ENCODE results near the gene ZNF232. TPM values are rescaled to one million over a fixed set of nuclear protein-coding genes. Genes with fewer than 3 reads are reported as not detected.
A peak's percentile ranks its signal among the peaks of the same experiment; 100 is the strongest.
"Not testable (repeated sequence)": the region's sequence is repeated elsewhere in the genome, so short reads cannot be mapped to it uniquely, and the experiment has no call there.

ZNF232 gene
- total and polyA plus RNA-seq, 3 experiments from 2014 or later: 5.7 to 22.9 (median 21.8) TPM

GRCh38 chr17:5131799-5132502 lies 20.3 kb upstream of the ZNF232 start:
- H3K4me3 Mint-ChIP-seq; CTCF ChIA-PET; H3K9me3 ChIP-seq (ENCODE audit: low read length); H3K27ac ChIP-seq (ENCODE audit: low read depth, low read length); DNase-seq; H3K9me3 Mint-ChIP-seq; H3K36me3 Mint-ChIP-seq; H3K36me3 ChIP-seq (ENCODE audit: insufficient read depth, low read length); H3K27me3 Mint-ChIP-seq; POLR2A ChIA-PET; H3K4me1 Mint-ChIP-seq; H3K27me3 ChIP-seq (ENCODE audit: insufficient read depth, low read length, poor library complexity, severe bottlenecking); H3K27ac Mint-ChIP-seq; H3K4me3 ChIP-seq (ENCODE audit: low read length); H3K4me1 ChIP-seq (ENCODE audit: insufficient read depth, low read length): not testable (repeated sequence)

- DNase-seq: no peak
- CTCF ChIA-PET: no interaction called here
- POLR2A ChIA-PET: no interaction called here
- Histone ChIP-seq H3K9me3 (ENCODE audit: low read length) (no peaks in the 10 kb centered on the region), H3K4me1 (ENCODE audit: insufficient read depth, low read length) (no peaks in the 10 kb centered on the region), H3K27ac (ENCODE audit: low read depth, low read length) (no peak overlapping the region), H3K27me3 (ENCODE audit: insufficient read depth, low read length, poor library complexity, severe bottlenecking) (no peaks in the 10 kb centered on the region), H3K36me3 (ENCODE audit: insufficient read depth, low read length) (no peaks in the 10 kb centered on the region), H3K4me3 (ENCODE audit: low read length) (no peak overlapping the region)
- Mint-ChIP-seq H3K4me1 (no peaks in the 10 kb centered on the region), H3K4me3 (no peak overlapping the region), H3K9me3 (no peaks in the 10 kb centered on the region), H3K27ac (no peak overlapping the region), H3K36me3 (no peaks in the 10 kb centered on the region), H3K27me3 (peaks cover 2 to 12% of the 10 kb centered on the region in 2 donors)
Measured at GRCh38 chr17:5131146-5131715, 19.6 kb upstream of the ZNF232 start.

- H3K27me3 ChIP-seq (ENCODE audit: insufficient read depth, low read length, poor library complexity, severe bottlenecking); H3K4me1 ChIP-seq (ENCODE audit: insufficient read depth, low read length); H3K27ac ChIP-seq (ENCODE audit: low read depth, low read length); H3K36me3 ChIP-seq (ENCODE audit: insufficient read depth, low read length); H3K4me1 Mint-ChIP-seq; H3K4me3 Mint-ChIP-seq; DNase-seq; H3K9me3 Mint-ChIP-seq; H3K4me3 ChIP-seq (ENCODE audit: low read length); H3K9me3 ChIP-seq (ENCODE audit: low read length); POLR2A ChIA-PET; CTCF ChIA-PET; H3K36me3 Mint-ChIP-seq: not testable (repeated sequence)
- H3K27me3 Mint-ChIP-seq: peaks cover 1 to 16% of the 10 kb centered on the region in 2 donors
- H3K27ac Mint-ChIP-seq: peak overlapping the region in 1 of 8 donors; percentile 72
Measured at GRCh38 chr17:5130687-5131086, 19.0 kb upstream of the ZNF232 start.

- H3K27me3 ChIP-seq (ENCODE audit: insufficient read depth, low read length, poor library complexity, severe bottlenecking); H3K27ac Mint-ChIP-seq; DNase-seq; H3K27ac ChIP-seq (ENCODE audit: low read depth, low read length); H3K4me3 Mint-ChIP-seq; CTCF ChIA-PET; POLR2A ChIA-PET; H3K9me3 Mint-ChIP-seq; H3K36me3 Mint-ChIP-seq; H3K9me3 ChIP-seq (ENCODE audit: low read length); H3K4me1 Mint-ChIP-seq; H3K4me1 ChIP-seq (ENCODE audit: insufficient read depth, low read length); H3K4me3 ChIP-seq (ENCODE audit: low read length); H3K36me3 ChIP-seq (ENCODE audit: insufficient read depth, low read length): not testable (repeated sequence)
- peaks cover 0 to 16% of the 10 kb centered on the region in 2 donors for H3K27me3 Mint-ChIP-seq
Measured at GRCh38 chr17:5130261-5130660, 18.6 kb upstream of the ZNF232 start.

GRCh38 chr17:5129770-5130169 lies 18.1 kb upstream of the ZNF232 start:
- H3K4me1 ChIP-seq (ENCODE audit: insufficient read depth, low read length); H3K27ac Mint-ChIP-seq; CTCF ChIA-PET; H3K4me1 Mint-ChIP-seq; POLR2A ChIA-PET; H3K36me3 Mint-ChIP-seq; H3K36me3 ChIP-seq (ENCODE audit: insufficient read depth, low read length); H3K27me3 ChIP-seq (ENCODE audit: insufficient read depth, low read length, poor library complexity, severe bottlenecking); H3K27ac ChIP-seq (ENCODE audit: low read depth, low read length); H3K4me3 Mint-ChIP-seq; H3K9me3 ChIP-seq (ENCODE audit: low read length); H3K4me3 ChIP-seq (ENCODE audit: low read length); DNase-seq; H3K9me3 Mint-ChIP-seq: not testable (repeated sequence)
- peaks cover 2 to 19% of the 10 kb centered on the region in 2 donors for H3K27me3 Mint-ChIP-seq

- Histone ChIP-seq H3K36me3 (ENCODE audit: insufficient read depth, low read length) (no peaks in the 10 kb centered on the region), H3K4me3 (ENCODE audit: low read length) (no peak overlapping the region), H3K27ac (ENCODE audit: low read depth, low read length) (no peak overlapping the region), H3K4me1 (ENCODE audit: insufficient read depth, low read length) (no peaks in the 10 kb centered on the region), H3K9me3 (ENCODE audit: low read length) (no peaks in the 10 kb centered on the region), H3K27me3 (ENCODE audit: insufficient read depth, low read length, poor library complexity, severe bottlenecking) (no peaks in the 10 kb centered on the region)
- ChIA-PET CTCF (no interaction called here), POLR2A (no interaction called here)
- H3K4me1 Mint-ChIP-seq: no peaks in the 10 kb centered on the region
- DNase-seq: no peak
- no peaks in the 10 kb centered on the region for H3K36me3 Mint-ChIP-seq
- peaks cover 5 to 25% of the 10 kb centered on the region in 2 donors for H3K27me3 Mint-ChIP-seq
- no peaks in the 10 kb centered on the region for H3K9me3 Mint-ChIP-seq
- H3K27ac Mint-ChIP-seq: no peak overlapping the region
- H3K4me3 Mint-ChIP-seq: no peak overlapping the region
Measured at GRCh38 chr17:5128905-5129535, 17.3 kb upstream of the ZNF232 start.

GRCh38 chr17:5128387-5128786 lies 16.7 kb upstream of the ZNF232 start:
- DNase-seq; H3K36me3 Mint-ChIP-seq; H3K4me1 Mint-ChIP-seq; H3K4me1 ChIP-seq (ENCODE audit: insufficient read depth, low read length); H3K9me3 Mint-ChIP-seq; H3K27me3 ChIP-seq (ENCODE audit: insufficient read depth, low read length, poor library complexity, severe bottlenecking); H3K9me3 ChIP-seq (ENCODE audit: low read length); H3K27ac Mint-ChIP-seq; H3K4me3 Mint-ChIP-seq; POLR2A ChIA-PET; H3K36me3 ChIP-seq (ENCODE audit: insufficient read depth, low read length); H3K27ac ChIP-seq (ENCODE audit: low read depth, low read length); CTCF ChIA-PET; H3K4me3 ChIP-seq (ENCODE audit: low read length): not testable (repeated sequence)
- H3K27me3 Mint-ChIP-seq: peaks cover 9 to 31% of the 10 kb centered on the region in 2 donors

- H3K4me3 Mint-ChIP-seq: no peak overlapping the region
- no peaks in the 10 kb centered on the region for H3K4me1 ChIP-seq (ENCODE audit: insufficient read depth, low read length)
- no peak overlapping the region for H3K27ac Mint-ChIP-seq
- no peak overlapping the region for H3K4me3 ChIP-seq (ENCODE audit: low read length)
- POLR2A ChIA-PET: no interaction called here
- H3K9me3 Mint-ChIP-seq: no peaks in the 10 kb centered on the region
- H3K27ac ChIP-seq (ENCODE audit: low read depth, low read length): no peak overlapping the region
- no peaks in the 10 kb centered on the region for H3K36me3 Mint-ChIP-seq
- CTCF ChIA-PET: no interaction called here
- peaks cover 9 to 31% of the 10 kb centered on the region in 2 donors for H3K27me3 Mint-ChIP-seq
- no peak for DNase-seq
- no peaks in the 10 kb centered on the region for H3K9me3 ChIP-seq (ENCODE audit: low read length)
- no peaks in the 10 kb centered on the region for H3K27me3 ChIP-seq (ENCODE audit: insufficient read depth, low read length, poor library complexity, severe bottlenecking)
- no peaks in the 10 kb centered on the region for H3K36me3 ChIP-seq (ENCODE audit: insufficient read depth, low read length)
- no peaks in the 10 kb centered on the region for H3K4me1 Mint-ChIP-seq
Measured at GRCh38 chr17:5127910-5128309, 16.2 kb upstream of the ZNF232 start.
